G401 (cell line): ENCODE data around the gene FBXL19. TPM values are rescaled to one million over a fixed set of nuclear protein-coding genes. Genes with fewer than 3 reads are reported as not detected.

Experiments used
- DNase-seq: peaks from one replicate; pipeline ENCODE4 v3.0.0-alpha.2; 2015; ENCODE audit warnings: low spot score
- in situ Hi-C: cut with HindIII; loops from 2 replicates; pipeline ENCODE4 v1.10.0; 2016; ENCODE audit warnings: low sequenced_read_pairs, mixed read lengths
- total RNA-seq: library from RNA; depleted of rRNA; stranded (reverse); fragments of >200 nt; shearing (Covaris generic); gene quantifications from 2 replicates; pipeline ENCODE4 v1.2.3, GENCODE V29; 2014

Gene FBXL19
- total RNA-seq, 1 experiment from 2014 or later: 85.6 TPM

GRCh38 chr16:30953511-30954124, 30.2 kb downstream of the FBXL19 start:
- in situ Hi-C loops: no loop called here
- DNase-seq: peak; percentile 89

DNA sequence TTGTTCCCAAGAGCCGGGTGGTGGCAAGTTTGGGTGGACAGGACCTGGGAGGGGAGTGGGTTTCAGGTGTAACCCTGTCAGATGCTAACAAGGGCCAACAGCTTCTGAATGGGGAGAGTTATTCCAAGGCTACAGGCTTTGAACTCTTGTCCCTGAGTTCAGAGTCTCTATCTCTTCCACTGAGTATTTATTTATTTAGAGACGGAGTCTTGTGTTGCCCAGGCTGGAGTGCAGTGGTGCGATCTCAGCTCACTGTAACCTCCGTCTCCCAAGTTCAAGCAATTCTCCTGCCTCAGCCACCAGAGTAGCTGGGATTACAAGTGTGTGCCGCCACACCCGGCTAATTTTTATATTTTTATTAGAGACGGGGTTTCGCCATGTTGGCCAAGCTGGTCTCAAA, 31.6 kb downstream of the FBXL19 start:
- no peak for DNase-seq
- in situ Hi-C loops: no loop called here

DNA sequence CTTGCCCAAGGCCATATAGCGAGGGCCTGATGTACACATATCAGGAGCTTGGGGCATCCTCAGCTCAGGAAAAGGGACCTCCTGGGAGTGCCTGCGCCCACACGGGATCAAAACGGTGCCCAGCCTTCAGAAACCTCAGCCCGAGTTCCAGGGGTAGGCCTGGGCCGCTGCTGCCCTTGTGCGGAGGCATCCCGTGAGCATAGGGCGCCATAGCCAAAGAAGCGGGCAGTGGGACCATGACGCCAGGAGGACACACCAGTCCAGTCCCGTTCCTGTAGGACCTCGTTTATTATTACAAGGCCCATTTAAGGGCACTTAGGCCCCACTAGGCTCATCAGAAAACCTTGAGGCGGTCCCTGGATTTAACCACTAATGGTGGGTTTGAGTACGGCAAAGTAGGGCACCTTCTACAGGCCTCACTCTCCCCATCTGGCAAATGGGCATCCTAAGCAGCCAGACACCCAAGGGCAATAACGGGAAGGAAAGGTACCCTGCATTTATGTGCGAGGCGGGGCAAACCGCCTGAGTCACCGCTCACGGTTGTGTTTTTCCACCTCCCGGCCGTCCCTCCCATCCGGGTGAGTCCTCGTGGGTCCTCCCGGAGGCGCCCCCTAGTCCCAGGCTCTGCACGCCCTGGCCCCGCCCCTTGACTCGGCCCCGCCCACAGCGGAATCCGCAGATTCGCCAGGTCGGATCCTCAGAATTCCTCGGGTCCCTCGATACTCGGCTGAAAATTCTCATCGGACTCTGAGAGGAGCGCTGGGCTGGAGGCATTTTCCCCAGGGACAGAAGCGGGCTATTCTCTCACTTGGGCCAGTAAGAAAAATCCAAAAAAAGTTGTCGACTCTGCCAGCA, 33.5 kb downstream of the FBXL19 start:
- in situ Hi-C loops: no loop called here

DNA sequence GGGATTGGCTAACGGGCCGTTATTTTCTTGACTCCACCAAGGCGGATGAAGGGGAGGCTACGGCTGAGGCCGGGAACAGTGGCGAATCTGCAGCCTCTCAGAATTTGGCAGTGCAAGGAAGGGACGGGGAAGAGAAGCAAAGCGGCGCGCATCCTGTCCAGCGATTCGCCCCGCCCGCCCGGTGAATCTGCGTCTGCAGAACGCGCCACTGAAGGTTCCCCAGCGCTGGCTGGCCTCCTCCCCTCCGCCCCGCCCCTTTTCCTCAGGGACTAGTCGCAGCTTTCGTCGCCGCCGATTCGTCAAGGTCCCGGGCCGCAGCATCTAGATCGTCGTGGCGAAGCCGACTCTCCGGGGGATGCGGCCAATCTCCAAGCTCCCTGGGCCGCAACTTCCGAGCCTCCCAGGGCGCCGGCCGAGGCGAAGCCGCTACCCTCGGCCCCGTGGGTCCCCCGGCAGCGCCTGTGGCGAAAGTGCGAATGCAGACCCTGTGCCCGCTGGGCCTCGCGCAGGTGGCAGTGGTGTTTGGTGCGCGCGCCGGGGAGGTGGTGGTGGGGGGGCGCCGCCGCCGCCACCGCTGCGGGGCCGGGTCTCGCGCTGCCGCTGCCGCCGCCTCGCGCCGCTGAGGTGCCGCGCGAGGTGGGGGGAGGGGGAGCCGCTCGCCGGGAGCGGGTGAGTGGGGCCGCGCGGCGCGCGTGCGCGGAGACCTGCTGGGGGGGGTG, 34.2 kb downstream of the FBXL19 start, which contains the start of gene SETD1A:
TSS of gene SETD1A (plus strand) at position 299 of the 719 bp plus-strand sequence. CDS start 978 bp downstream, outside the sequence.
- in situ Hi-C loops: no loop called here
- DNase-seq: peak; percentile 95

More for the DNA sequence above, 33.5 kb downstream of the FBXL19 start:
- peak; percentile 73 for DNase-seq

DNA sequence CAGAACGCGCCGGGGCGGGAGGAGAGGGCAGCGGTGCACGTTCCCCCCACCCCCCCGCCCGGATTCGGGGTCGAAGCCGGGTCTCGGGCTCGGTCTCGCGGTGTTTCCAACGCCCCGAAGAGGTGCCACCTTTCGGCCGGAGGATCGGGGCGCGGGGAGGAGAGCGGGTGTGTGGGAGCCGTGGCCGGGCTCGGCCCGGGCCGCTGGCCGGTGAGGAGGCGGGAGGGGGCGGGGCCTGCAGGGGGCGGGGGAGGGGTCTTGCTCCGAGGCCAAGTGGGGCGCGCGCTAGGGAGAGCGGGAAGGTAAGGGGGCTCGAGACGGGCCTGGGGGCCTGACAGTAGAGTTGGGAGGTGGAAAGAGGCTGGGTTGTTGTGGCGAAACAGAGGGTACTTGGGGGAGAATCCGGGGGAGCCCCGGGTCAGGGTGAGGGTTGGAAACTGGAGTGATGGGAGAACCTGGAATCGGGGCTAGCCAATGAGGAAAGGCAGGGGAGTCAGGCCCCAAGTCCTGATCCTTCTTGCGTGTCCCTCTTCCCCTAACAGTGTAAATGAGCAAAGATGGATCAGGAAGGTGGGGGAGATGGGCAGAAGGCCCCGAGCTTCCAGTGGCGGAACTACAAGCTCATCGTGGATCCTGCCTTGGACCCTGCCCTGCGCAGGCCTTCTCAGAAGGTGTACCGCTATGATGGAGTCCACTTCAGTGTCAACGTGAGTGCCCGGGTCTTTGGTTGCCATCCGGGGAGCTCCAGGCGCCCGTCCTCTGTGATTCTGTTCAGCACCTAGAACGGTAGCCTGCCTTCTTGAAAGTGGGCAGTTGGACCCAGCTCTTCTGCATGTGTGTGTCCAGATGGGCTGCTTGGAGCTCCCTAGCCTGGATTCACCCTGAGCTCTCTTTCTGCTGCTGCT, 35.1 kb downstream of the FBXL19 start:
- in situ Hi-C loops: no loop called here
- DNase-seq: peak; percentile 25

GRCh38 chr16:30961384-30961783, 38.0 kb downstream of the FBXL19 start:
- no peak for DNase-seq
- in situ Hi-C loops: no loop called here

DNA sequence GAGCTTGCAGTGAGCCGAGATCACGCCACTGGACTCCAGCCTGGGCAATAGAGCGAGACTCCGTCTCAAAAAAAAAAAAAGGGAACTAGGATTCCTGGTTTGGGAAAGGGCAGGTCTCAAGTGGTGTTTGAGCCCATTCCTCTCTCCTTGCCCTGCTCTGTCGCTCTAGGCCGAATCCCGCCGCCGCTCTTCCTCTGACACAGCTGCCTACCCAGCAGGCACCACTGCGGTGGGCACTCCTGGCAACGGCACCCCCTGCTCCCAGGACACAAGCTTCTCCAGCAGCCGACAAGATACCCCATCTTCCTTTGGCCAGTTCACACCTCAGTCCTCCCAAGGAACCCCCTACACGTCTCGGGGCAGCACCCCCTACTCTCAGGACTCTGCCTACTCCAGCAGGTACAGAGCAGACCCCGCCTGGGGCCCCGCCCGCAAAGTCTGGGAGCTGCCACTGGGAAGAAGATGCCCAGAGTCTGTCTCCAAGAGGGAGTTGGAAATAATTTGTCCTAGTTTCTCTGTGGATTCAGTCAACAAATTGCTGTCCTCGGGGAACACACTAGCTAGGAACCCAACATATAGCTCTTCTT, 40.6 kb downstream of the FBXL19 start:
- in situ Hi-C loops: no loop called here
- no peak for DNase-seq

DNA sequence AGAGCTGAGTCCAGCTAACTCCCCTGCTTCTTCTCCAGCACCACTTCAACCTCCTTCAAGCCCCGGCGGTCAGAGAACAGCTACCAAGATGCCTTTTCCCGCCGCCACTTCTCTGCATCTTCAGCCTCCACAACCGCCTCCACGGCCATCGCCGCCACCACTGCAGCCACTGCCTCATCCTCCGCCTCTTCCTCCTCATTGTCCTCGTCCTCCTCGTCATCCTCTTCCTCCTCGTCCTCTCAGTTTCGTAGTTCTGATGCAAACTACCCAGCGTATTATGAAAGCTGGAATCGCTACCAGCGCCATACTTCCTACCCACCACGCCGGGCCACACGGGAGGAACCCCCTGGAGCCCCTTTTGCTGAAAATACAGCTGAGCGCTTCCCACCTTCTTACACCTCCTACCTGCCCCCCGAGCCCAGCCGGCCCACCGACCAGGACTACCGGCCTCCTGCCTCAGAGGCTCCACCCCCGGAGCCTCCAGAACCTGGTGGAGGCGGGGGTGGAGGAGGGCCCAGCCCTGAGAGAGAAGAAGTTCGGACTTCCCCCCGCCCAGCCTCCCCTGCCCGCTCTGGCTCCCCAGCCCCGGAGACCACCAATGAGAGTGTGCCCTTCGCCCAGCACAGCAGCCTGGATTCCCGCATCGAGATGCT, 41.3 kb downstream of the FBXL19 start:
- DNase-seq: no peak
- in situ Hi-C loops: no loop called here

DNA sequence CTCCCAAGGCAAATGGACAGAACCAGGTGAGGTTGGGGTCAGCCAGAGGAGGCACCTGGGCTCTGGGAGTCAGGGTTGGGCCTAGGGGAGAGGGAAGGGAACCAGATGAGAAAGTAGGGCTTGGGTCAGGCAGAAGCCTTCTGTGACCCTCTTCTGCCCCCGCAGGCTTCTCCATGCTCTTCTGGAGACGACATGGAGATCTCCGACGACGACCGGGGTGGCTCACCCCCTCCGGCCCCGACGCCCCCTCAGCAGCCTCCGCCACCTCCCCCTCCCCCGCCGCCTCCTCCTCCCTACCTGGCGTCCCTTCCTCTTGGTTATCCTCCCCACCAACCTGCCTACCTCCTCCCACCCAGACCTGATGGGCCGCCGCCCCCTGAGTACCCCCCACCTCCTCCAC, 42.1 kb downstream of the FBXL19 start:
- in situ Hi-C loops: no loop called here
- DNase-seq: no peak

DNA sequence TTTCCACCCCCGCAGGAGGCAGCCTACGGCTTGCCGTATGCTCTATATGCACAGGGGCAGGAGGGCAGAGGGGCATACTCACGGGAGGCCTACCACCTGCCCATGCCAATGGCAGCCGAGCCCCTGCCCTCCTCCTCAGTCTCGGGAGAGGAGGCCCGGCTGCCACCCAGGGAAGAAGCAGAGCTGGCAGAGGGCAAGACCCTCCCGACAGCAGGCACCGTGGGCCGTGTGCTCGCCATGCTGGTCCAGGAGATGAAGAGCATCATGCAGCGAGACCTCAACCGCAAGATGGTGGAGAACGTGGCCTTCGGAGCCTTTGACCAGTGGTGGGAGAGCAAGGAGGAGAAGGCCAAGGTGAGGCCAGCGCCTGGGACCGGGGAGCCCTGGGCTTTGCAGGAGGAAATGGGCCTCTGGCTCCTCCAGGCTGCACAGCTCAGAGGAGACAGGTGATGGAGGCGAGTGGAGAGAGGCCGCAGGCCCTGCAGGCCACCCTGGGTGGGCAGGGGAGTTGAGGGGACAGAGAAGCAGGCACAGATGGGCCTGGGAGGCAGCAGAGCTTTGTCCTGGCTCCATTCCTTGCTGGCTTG, 42.8 kb downstream of the FBXL19 start:
- in situ Hi-C loops: no loop called here
- DNase-seq: no peak

DNA sequence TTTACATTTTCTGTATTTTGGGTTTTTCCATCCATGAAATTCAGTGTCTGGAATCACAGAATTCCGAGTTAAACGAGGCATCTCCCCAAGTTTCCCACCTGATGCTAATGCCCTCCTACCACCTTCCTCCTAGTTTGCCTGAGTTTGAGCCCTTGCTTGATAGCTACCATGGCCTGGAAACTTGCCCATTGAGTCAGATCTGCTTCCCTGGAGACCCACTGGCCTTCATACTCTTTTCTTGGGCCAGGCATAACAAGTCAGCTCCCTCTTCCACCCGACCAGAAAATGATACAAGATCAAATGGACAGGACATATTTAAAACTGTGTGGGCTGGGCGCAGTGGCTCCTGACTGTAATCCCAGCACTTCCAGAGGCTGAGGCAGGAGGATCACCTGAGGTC, 44.4 kb downstream of the FBXL19 start:
- in situ Hi-C loops: no loop called here
- no peak for DNase-seq

DNA sequence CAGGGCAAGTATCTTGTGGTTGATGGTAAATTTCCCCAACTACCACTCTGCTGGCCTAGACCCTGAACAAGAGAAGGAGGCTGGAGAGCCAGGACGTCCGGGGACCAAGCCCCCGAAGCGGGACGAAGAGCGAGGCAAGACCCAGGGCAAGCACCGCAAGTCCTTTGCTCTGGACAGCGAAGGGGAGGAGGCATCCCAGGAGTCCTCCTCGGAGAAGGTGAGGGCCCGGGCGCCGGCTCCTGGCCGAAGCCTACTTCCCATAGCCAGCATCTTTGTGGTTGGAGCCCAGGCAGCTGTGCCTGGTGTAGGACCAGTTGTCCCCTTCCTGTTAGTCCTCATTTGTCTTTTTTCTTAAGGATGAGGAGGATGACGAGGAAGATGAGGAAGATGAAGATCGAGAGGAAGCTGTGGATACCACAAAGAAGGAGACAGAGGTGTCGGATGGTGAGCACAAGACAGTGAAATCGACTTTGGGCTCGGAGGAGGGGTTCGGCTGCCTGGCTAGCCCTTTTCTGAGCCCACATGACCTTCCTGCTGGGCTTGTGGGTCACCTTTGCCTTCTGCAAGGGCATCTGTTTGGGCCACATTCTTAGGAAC, 46.0 kb downstream of the FBXL19 start:
- no peak for DNase-seq
- in situ Hi-C loops: no loop called here

DNA sequence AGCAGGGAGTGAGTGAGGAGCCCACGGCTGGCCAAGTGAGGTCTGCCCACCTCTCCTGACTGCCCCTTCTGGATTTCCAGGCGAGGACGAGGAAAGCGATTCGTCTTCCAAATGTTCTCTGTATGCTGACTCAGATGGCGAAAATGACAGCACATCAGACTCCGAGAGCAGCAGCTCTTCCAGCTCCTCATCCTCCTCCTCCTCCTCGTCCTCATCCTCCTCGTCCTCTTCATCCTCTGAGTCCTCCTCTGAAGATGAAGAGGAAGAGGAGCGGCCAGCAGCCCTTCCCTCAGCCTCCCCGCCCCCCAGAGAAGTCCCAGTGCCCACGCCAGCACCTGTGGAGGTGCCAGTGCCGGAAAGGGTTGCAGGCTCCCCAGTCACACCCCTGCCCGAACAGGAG, 47.9 kb downstream of the FBXL19 start:
- no peak for DNase-seq

GRCh38 chr16:30972872-30973271, 49.5 kb downstream of the FBXL19 start:
- DNase-seq: no peak
- in situ Hi-C loops: no loop called here

More for the DNA sequence above, 47.9 kb downstream of the FBXL19 start:
- in situ Hi-C loops: no loop called here

GRCh38 chr16:30974348-30974747, 51.0 kb downstream of the FBXL19 start:
- no peak for DNase-seq
- in situ Hi-C loops: no loop called here

- DNase-seq: no peak
- in situ Hi-C loops: no loop called here
Measured at GRCh38 chr16:30976486-30976885, 53.1 kb downstream of the FBXL19 start.

DNA sequence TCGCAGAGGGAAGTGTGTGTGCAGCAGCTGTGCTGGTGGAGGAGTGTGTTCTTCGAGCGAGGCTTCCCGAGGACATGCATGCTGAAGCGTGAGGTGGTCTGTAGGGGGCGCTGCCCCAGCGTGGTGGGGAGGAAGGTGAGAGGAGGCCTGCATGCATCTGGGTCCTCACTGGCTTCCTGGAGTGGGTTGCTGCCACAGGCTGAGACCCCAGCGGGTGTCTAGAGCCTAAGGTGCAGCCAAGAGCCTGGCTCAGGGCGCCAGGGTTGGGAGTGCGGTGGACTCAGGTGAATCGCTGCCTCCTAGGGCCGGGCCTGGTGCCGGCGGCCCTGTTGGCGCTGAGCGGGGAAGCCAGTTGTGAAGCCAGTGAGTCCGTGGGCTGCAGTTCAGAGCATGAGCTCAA, 54.1 kb downstream of the FBXL19 start:
- DNase-seq: no peak

More for the DNA sequence above, 54.1 kb downstream of the FBXL19 start:
- in situ Hi-C loops: no loop called here
